ENCODE measurements around the gene EIF1AY.
"Not testable (repeated sequence)": the region's sequence is repeated elsewhere in the genome, so short reads cannot be mapped to it uniquely, and the experiment has no call there.

The EIF1AY gene, protein sequence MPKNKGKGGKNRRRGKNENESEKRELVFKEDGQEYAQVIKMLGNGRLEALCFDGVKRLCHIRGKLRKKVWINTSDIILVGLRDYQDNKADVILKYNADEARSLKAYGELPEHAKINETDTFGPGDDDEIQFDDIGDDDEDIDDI

GRCh38 chrY:20575531-20576121 lies at the start of gene EIF1AY:
TSS of gene EIF1AY (plus strand) at chrY:20575776. CDS start at chrY:20575872, 96 bp downstream.
- FAIRE-seq, result peak; percentile 99

- FAIRE-seq, result no peak
These were observed 47.1 kb upstream of the EIF1AY start for GRCh38 chrY:20528435-20528834.

DNA sequence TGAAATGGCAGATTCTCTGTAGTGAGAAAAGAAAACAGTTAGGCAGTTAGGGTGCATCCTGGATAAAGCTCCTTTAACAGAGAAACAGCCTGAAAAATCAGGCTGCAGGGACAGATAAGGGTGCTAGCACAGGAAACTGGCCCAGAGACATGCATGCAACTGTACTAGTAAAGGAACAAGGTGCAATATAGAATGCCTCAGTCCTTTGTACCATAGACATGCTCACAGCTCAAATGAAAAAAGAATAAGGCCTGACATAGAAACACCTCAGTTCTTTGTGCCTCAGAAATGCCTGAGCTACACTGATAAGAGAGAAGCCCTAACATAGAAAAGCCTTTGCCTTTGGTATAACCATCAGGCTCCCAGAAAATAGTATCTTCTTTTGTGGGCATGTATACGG lies 37.4 kb upstream of the EIF1AY start:
- FAIRE-seq, result no peak

- no peak for FAIRE-seq
These were observed 36.6 kb upstream of the EIF1AY start for GRCh38 chrY:20538933-20539332.

- no peak for FAIRE-seq
These were observed 31.1 kb upstream of the EIF1AY start for GRCh38 chrY:20544451-20544960.

- no peak for FAIRE-seq
These were observed 29.5 kb upstream of the EIF1AY start for GRCh38 chrY:20546071-20546470.

DNA sequence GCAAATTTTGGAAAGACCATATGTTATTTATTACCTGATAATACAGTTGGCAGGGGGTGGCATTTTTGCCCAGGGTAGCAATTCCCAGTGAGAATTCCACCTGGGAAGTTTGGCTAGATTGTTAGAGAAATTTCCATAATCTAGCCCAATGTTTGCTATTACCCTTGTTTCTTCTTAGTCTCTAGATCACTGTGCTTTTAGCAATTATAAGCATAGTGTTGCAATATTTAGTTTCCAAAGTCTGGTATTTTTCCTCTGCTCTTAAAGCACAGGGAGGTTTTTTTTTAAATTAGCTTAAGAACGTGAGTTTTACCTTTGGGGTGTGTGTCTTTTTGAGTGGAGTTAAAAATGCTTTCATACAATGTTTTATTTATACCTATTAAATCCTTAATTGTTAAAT lies 26.3 kb upstream of the EIF1AY start:
- FAIRE-seq, result no peak

DNA sequence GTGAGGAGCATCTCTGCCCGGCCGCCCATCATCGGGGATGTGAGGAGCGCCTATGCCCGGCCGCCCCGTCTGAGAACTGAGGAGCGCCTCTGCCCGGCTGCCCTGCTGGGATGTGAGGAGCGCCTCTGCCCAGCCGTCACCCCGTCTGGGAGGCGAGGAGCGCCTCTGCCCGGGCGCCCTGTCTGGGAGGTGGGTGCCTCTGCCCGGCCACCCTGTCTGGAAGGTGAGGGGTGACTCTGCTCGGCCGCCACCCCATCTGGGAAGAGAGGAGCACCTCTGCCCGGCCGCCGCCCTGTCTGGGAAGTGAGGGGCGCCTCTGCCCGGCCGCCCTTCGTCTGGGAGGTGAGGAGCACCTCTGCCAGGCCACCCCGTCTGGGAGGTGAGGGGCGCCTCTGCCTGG lies 23.7 kb upstream of the EIF1AY start:
- FAIRE-seq, result no peak

DNA sequence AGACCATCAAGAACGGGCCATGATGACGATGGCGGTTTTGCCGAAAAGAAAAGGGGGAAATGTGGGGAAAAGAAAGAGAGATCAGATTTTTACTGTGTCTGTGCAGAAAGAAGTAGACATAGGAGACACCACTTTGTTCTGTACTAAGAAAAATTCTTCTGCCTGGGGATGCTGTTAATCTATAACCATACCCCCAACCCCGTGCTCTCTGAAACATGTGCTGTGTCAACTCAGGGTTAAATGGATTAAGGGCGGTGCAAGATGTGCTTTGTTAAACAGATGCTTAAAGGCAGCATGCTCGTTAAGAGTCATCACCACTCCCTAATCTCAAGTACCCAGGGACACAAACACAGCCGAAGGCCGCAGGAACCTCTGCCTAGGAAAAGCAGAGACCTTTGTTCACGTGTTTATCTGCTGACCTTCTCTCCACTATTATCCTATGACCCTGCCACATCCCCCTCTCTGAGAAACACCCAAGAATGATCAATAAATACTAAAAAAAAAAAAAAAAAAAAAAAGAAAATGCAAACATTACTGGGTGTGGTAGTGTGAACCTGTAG lies 22.7 kb upstream of the EIF1AY start:
- not testable (repeated sequence) for FAIRE-seq

- no peak for FAIRE-seq
These were observed 19.8 kb upstream of the EIF1AY start for GRCh38 chrY:20555820-20556219.

DNA sequence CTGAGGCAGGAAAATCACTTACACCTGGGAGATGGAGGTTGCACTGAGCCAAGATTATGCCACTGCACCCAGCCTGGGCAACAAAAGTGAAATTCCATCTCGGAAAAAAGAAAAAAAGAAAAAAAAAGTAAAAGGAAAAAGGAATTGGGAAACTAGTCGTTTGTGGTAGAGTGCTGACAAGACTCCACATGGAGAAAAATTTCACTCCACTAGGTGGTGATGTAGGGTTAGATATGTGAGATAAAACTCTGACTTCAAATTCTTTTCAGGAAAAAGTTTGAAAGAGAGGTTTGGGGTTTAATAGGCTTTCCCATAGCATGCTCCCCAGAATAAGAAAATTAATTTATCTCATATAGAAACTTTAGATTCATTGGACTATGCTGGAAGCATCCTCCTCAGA lies 16.9 kb upstream of the EIF1AY start:
- peak; percentile 92 for FAIRE-seq

- no peak for FAIRE-seq
These were observed 15.6 kb upstream of the EIF1AY start for GRCh38 chrY:20559873-20560512.

- FAIRE-seq, result peak; percentile 78
These were observed 4.3 kb upstream of the EIF1AY start for GRCh38 chrY:20571306-20571705.

- peak; percentile 88 for FAIRE-seq
These were observed 930 bp downstream of the EIF1AY start for GRCh38 chrY:20576506-20576905.

DNA sequence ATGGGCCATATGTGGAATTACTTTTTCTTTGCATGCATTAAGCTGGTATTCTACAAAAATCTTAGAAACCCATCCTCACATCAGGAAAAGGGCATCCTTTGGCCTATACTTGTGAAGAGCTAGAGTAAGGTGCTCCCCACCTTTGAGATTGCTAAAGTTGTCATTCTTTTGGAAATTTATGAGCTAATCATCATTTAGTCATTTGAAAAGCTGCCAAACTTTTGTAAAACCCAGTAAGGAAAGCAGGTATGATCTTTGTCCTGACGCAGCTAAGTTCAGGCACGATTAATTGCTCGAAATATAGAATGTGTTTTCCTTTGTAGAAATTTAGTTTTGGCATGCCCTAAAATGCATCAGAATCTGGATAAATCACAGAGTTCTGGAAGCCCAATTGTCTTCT lies 2.6 kb downstream of the EIF1AY start:
- FAIRE-seq, result no peak

DNA sequence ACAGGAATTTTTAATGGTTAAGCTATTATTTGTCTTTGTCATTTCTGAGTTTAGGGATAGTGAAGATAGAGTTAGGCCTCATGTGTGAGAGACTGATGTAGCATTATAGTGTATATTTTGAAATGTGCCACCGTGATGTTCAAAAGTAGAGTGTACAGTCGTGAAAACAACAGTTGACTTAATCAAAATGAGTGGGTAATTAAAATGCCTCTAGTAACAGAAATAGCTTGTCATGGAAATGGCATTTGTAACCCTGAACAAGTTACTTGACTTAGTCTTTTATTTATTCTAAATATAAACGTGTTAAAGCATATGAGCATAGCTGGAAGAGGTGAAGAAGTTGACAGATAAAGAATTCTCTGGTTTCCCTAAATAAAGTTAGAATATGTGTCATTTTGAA lies 6.1 kb downstream of the EIF1AY start:
- FAIRE-seq, result no peak

GRCh38 chrY:20586161-20586560 lies 10.6 kb downstream of the EIF1AY start:
- no peak for FAIRE-seq
